Ishikawa (cell line): Measurements from ENCODE around the gene OXLD1.
A peak's percentile ranks its signal among the peaks of the same experiment; 100 is the strongest.

Experiments used
- CEBPB ChIP-seq: IDR thresholded peaks from 2 replicates; pipeline ENCODE4 v1.6.1; 2012
- CREB1 ChIP-seq: IDR thresholded peaks from 2 replicates; pipeline ENCODE4 v1.6.1; 2012; ENCODE audit warnings: low read depth
- EGR1 ChIP-seq: IDR thresholded peaks from 2 replicates; pipeline ENCODE4 v1.6.1; 2012
- EP300 ChIP-seq: IDR thresholded peaks from 2 replicates; pipeline ENCODE4 v1.6.1; 2012; ENCODE audit warnings: borderline replicate concordance
- FOXM1 ChIP-seq: IDR thresholded peaks from 2 replicates; pipeline ENCODE4 v1.6.1; 2012; ENCODE audit warnings: low read depth, borderline replicate concordance
- MAX ChIP-seq: IDR thresholded peaks from 2 replicates; pipeline ENCODE4 v1.6.1; 2012
- NFIC ChIP-seq: IDR thresholded peaks from 2 replicates; pipeline ENCODE4 v1.6.1; 2012
- RAD21 ChIP-seq: IDR thresholded peaks from 2 replicates; pipeline ENCODE4 v1.6.1; 2012; ENCODE audit warnings: low read depth
- TAF1 ChIP-seq: IDR thresholded peaks from 2 replicates; pipeline ENCODE4 v1.6.1; 2012; ENCODE audit warnings: low read depth, mild to moderate bottlenecking
- TCF12 ChIP-seq: IDR thresholded peaks from 2 replicates; pipeline ENCODE4 v1.6.1; 2012; ENCODE audit warnings: low read depth
- TEAD4 ChIP-seq: IDR thresholded peaks from 2 replicates; pipeline ENCODE4 v1.6.1; 2012
- USF1 ChIP-seq: IDR thresholded peaks from 2 replicates; pipeline ENCODE4 v1.6.1; 2012
- YY1 ChIP-seq: IDR thresholded peaks from 2 replicates; pipeline ENCODE4 v1.6.1; 2012; ENCODE audit warnings: low read depth
- ZBTB7A ChIP-seq: IDR thresholded peaks from 2 replicates; pipeline ENCODE4 v1.6.1; 2012; ENCODE audit warnings: low read depth
- TF ChIP-seq, protein P1 (sequence below): IDR thresholded peaks from 2 replicates; pipeline ENCODE4 v1.6.1; 2012; ENCODE audit warnings: low read depth, mild to moderate bottlenecking

The OXLD1 gene

DNA sequence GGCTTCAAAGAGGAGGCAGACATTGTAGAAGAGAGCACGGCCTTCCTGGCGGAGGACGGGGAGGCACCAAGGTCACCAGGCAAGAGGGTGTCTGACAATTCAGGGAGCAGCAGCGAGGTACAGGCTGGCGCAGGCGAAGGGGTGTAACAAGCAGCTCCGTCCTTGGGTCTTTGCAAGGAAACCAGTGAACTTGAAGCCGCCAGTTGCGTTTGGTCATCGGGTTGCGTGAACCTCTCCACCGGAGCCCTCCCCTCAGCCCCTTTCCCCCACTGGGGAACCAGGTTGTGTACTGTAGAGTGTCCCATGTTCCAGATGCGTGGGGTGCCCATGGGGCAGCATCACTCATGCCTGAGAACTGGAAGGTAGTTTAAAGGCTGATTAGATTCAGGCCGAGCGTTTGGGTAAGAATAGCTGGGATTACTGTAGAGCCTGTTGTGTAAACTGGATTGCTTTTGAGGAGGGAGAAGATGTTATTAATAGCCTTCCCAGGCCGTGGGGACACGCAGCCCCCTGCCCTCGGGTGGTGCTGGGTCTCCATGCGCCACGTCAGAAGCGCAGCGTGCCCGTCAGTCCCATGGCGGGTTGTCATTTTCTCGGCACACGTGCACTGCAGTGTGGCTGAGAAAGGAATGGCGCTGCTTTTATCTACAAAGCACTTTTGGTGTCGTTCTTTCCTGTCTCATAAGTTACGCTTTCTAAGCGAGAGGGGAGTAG lies 39.3 kb upstream of the OXLD1 start:
- TF ChIP-seq, protein P1, sequence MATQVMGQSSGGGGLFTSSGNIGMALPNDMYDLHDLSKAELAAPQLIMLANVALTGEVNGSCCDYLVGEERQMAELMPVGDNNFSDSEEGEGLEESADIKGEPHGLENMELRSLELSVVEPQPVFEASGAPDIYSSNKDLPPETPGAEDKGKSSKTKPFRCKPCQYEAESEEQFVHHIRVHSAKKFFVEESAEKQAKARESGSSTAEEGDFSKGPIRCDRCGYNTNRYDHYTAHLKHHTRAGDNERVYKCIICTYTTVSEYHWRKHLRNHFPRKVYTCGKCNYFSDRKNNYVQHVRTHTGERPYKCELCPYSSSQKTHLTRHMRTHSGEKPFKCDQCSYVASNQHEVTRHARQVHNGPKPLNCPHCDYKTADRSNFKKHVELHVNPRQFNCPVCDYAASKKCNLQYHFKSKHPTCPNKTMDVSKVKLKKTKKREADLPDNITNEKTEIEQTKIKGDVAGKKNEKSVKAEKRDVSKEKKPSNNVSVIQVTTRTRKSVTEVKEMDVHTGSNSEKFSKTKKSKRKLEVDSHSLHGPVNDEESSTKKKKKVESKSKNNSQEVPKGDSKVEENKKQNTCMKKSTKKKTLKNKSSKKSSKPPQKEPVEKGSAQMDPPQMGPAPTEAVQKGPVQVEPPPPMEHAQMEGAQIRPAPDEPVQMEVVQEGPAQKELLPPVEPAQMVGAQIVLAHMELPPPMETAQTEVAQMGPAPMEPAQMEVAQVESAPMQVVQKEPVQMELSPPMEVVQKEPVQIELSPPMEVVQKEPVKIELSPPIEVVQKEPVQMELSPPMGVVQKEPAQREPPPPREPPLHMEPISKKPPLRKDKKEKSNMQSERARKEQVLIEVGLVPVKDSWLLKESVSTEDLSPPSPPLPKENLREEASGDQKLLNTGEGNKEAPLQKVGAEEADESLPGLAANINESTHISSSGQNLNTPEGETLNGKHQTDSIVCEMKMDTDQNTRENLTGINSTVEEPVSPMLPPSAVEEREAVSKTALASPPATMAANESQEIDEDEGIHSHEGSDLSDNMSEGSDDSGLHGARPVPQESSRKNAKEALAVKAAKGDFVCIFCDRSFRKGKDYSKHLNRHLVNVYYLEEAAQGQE = no peak
- TF ChIP-seq MAX (no peak), TAF1 (no peak), CREB1 (no peak), USF1 (no peak)

DNA sequence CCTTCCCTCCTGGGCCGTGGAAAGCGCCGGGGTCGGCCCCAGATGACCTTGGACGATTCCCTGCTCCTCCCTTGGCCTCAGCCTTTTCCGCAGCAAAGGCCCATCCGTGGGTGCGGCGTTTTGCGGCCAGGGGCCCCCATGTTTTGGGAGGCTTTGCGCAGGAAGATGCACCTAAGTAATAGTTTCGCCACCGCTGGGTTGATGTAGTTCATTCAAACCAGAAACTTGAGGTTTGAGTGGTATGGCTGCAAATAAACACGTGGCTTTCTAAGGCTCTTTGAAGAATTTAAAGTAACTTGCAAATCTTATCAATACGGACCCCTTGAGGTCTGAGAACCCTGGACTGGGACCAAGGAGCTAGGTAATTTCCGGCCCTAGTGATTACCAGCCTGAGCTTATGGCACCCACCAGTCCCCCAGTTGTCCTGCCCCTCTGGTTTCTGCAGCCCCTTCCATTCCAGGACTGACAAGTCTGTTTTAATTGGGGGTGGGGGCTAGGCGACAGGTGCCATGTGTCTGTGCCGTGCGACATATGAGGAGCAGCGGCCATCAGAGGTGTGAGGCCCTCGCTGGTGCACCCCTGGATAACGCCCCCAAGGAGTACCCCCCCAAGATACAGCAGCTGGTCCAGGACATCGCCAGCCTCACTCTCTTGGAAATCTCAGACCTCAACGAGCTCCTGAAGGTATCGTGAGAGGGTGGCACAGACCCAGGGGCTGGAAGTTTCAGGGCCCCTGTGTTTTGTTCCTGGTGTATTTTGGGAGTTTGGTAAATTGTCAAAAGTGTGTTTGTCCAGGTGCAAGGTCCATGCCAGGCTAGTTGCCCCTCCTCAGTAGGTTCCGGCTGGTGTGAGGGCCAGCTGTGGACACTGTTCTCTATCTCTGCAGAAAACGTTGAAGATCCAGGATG lies 37.6 kb upstream of the OXLD1 start:
- TF ChIP-seq ZBTB7A (no peak), USF1 (no peak), FOXM1 (no peak), TEAD4 (no peak), MAX (no peak), EP300 (no peak), RAD21 (no peak)

DNA sequence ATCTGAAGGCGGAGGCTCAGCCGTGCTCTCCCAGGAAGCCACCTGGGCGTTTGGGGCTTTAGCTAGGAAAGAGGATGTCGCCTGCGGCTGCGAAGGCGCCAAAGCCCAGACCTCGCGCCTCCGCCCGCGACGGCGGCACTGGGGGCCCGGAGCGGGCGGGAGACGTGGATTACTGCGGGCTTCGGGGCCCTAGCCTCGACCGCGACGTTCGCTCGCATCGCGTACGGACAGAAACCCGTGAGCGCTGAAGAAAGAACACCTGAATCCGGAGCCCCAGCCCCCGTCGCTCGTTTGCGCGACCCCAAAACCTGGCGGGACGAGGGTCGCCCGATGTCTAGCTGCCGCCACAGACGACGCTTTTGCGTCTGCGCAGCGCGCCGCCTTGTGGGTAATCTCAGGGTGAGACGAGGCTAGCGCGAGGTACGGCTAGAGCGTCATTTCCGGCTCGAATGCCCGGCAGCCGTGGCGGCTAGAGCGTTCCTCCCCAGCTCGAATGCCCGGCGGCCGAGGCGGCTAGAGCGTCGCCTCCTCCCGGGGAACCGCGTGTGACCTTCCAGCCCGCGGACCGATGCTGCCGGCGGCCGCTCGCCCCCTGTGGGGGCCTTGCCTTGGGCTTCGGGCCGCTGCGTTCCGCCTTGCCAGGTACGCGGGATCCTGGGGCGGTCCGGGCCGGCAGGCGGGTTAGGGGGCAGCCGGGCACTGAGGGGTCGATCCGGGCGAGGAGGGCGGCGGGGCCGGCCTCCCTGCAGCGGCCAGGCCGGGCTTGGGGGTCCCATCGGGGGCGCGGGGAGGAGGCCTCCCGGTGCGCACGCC lies 36.7 kb upstream of the OXLD1 start, which contains the start of gene MRPL12:
Gene MRPL12, plus strand, starts transcription at position 434 of the 813 bp plus-strand sequence. Its CDS starts 135 bp downstream, at position 569.
- TF ChIP-seq FOXM1 = no peak
- no peak for TF ChIP-seq EGR1
- TF ChIP-seq TAF1 = peak; percentile 92
- TF ChIP-seq TCF12 = peak; percentile 66
- peak; percentile 92 for TF ChIP-seq MAX
- peak; percentile 49 for TF ChIP-seq TEAD4
- TF ChIP-seq ZBTB7A = no peak
- TF ChIP-seq, protein P1 = no peak
- no peak for TF ChIP-seq CEBPB
- 0 out of 2 replicates have a peak, but pooled peaks have one; percentile 22 for TF ChIP-seq USF1
- TF ChIP-seq NFIC = no peak
- no peak for TF ChIP-seq RAD21
- peak; percentile 64 for TF ChIP-seq YY1
- TF ChIP-seq CREB1 = peak; percentile 76
- no peak; the same call in 1 of the 2 replicates for TF ChIP-seq EP300

GRCh38 chr17:81701288-81702071 lies 35.1 kb upstream of the OXLD1 start:
- TF ChIP-seq TCF12 (no peak), EP300 (no peak), TEAD4 (no peak), RAD21 (no peak), USF1 (no peak), CREB1 (no peak)
